Activated CD8-positive, alpha-beta memory T cell treated with anti-CD3 and anti-CD28 coated beads, Interleukin-2, amount 50 U/mL, for 48 hours (primary cell): Measurements from ENCODE around the gene RPGR.

Source experiments
- DNase-seq: peaks from one replicate; pipeline ENCODE4 v3.0.0-alpha.2; 2020

The RPGR gene

DNA sequence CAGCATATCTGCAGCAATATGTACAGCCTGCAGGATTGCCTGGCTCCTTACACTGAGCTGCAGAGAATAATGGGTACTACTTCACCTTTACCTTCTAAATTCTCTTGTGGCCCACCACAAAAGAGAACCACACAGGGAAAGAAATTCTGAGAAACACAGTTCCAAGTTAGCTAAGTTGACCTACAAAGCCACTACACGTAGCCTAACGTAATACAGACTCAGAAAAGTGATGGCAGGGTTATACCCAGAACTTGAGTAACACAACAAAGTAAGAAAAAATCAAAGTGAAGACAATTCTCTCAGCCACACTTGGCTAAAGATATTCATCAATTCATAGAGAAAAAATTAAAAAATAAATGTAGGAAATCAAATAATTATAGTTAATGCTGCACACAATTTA, 80.3 kb downstream of the RPGR start:
- no peak for DNase-seq

DNA sequence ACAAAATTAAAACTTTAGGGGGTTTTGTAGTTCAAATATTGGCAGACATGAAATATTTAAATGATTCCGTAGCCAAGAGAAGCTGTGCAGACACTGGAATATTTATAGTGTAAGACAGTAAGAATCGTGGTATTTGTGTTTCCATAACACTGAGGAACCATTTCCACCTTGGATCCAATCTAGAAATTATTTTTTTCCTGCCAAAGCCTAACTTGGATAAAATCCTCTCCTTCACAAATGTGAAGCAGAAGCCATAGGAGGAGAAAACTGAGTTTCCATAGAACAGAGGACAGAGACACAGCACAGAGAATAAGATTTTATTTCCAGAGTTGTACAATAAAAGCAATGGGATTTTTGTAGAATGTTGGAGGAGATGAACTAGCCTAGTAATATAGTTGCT, 86.8 kb downstream of the RPGR start:
- no peak for DNase-seq

DNA sequence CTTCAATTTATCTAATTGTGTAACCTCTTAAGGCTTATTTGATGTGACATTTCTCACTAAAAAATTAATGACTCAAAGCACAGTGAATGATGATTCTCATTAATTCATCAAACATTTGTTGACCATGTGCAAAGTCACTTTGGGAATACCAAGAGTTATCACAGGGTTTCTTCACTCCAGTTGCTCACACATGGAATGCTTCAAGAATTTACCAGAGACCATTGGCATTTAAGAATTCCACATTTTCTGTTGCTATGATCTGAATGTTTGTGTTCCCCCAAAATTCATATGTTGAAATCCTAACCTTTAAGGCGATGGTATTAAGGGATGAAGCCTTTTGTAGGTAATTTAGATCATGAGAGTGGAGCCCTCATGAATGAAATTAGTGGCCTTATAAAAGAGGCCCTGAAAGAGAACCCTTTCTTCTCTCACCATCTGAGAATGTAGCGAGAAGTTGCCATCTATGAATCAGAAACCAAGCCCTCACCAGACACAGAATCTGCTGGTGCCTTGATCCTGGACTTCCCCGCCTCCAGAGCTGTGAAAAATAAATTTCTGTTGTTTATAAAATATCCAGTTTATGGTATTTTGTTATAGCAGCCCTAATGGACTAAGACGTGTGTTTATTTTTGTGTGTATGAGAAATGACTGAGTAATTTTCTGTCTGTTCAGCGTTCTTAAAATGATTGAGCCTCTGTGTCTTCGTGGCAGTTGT, 90.3 kb downstream of the RPGR start:
- DNase-seq = no peak

DNA sequence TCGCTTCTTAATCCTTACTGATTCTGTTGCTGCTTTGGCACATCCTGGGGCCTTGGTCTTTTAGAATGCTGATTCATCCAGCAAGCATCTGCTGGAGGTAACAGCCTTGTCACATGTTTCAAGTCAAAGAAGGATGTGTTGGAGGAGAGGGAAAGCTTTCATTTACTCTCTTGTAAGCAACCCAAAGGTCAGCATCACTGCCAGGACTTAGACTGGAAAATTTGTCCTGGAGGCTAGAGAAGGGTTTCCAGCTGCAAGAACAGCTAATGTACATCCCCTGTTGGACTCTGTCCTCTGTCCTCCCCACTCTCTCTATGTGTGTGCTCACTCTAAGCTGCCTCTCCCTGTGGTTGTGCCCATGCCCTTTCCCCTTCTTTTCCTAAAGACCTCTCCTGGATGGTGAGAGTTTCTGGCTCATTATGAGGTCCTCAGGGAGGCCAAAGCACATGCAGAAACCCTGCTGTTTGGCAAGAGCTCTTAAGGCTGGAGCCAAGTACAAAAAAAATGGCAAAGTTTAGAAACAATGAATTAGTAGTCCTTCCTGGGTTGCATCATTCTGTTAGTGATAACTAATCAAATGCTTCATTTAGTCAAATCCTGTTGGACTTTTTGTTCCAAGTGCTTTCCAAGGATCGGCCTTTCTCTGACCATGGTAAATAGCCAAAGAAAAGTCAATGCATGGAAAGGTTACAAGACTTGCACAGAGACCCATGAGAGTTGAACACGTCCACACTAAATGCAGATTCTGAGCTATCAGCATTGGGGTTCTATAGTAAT, 93.2 kb downstream of the RPGR start:
- DNase-seq = no peak

DNA sequence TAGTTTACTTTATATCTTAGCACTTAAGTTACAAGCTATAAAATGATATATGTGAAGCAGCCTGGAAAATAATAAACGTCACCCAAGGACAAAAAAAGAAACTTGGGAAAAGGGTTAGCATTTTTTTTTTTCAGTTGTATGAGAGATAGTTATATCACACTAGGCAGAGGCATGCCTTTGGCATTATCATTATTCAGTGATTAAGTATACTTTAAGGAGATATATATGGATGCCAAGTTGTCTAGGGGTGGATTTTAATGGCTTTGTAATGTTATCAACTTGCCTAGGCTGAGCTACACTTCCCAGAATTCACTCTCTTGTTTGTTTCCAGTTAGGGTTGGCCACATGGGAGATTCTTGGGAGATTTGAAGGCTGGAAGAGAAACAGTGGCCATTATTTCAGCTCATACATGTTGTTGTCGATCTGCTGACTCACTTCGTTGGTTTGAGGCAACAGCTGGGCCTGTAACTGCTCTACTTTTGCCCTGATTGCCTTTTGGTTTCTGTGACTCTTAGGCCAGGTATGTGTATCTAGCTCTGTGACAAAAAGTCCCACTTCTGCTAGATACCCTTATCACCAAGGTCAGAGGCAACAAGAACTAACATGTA, 95.1 kb downstream of the RPGR start:
- DNase-seq = no peak

DNA sequence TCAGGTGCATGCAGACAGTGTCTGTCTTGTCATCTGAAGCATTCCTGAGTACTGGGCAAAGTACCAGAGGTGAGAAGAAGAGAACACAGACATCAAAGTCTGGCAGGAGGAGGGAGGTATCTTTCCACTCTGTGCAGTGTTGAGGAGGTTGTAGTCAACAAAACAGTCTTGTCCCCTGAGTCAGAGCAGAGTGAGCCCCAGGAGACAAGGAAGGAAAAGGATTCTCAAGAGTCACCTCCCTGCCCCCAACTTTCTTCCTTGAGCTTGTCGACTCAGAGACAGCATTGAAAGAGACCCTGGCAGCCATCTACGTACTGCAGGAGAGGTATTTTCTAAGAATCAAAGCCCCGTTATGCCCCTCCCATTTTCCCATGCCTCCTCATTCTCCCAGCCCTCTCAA, 102.2 kb downstream of the RPGR start:
- no peak for DNase-seq

DNA sequence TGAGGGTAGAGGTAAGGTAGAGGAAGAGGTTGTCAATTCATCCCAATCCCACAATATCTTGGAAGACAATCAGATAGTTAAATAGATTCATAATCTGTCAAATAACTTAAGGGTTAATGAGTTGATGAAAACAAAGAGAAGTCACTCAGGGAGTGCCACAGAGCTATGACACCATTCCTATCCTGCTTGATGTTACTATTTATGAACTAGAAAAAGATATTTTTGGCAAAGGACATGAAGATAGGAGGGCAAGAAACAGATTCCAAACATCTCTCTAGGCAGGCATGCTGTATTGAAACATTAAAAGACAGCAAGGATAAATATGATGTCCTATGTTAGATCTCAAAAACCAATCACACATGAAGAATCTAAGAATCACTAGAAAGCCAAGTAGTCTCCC, 103.1 kb downstream of the RPGR start:
- no peak for DNase-seq

DNA sequence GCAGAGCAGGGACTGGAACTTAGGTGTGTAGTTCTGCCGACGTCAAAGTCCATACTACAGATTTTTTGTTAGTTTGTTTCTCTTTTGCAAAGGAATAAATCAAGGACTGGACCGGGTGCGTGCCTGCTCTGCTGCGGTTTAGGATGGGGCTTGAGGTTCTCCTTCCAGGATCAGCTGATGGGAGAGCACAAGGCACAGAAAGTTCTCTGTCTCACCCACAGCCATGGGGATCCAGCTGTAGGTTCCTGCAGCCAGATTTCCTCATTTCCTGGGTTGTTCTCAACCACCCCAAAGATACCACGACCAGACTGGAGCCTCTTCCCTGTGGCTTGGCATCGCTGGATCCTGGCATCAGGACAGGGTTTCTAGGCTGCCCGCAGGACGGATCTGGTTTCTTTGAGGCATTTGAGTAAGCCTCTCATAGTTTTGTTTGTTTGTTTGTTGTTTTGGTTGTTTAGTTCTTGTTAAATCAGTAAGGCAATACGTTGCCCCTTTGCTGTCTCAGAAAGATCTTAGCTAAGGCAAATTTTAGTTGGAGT, 105.8 kb downstream of the RPGR start:
- no peak for DNase-seq

DNA sequence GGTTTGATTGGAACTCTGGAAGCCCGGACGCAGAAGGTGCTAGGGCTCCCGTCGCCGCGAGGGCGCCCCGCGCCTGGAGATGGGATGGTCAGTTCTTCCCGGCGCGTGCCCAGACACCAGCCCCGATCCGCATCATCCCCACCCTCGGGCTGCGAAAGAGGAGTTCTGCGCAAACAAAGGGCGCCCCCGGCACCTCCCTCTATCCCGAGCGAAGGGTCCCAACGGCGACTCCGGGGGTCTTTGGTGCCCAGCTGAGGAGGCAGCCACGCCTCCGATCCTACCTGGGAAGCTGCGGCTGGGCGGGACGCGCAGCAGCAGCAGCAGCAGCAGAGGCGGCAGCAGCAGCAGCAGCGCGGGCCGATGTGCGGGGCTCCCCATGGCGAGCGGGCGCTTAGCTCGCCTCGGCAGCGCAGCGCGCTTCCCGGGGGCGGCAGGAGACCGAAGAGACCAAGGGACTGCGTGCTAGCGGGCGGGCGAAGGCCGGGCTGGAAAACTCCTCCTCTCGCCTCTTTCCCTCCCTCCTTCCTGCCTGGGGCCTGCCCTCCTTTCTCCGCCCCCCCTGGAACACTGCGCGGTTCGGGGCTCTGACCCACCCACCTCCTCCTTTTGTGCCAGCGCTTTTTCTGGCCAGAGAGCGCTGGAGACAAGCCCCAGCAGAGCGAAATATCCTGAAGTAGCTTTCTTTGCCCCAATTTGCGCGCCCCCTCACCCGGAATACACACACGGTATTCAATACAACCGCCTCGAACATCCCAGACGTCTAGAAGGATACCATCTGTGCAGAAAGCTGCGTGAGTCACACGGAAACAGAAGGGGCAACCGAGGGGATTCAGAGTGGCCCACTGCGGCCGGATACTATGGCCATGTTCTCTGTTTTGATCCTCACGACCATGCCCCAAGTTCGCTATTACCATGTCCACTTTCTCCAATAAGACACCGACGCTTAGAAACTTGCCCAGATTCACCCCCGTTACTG, 106.6 kb downstream of the RPGR start, which contains the start of gene SRPX:
Gene SRPX (minus strand): TSS at position 457 of the 976 bp plus-strand sequence. CDS start 79 bp downstream, at position 378.
- DNase-seq = no peak

DNA sequence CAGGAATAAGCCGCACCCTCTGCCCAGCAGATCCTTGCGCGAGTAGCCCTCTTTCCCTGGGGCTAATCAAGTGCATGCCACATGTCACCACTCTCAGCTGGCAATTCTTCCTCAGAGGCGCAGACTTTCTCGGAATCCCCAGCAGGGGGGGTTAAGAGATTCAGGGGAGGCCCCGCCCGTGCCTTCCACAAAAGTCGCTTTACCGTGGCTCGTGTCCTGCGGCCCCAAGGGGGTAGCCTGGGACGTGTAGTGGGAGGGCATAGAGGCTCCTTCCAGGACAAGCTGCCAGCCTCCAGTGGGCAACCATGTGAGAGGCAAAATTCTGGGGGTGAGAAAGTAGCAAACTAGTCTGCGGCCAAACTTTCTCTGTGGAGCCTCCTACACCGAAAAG, 107.3 kb downstream of the RPGR start:
- DNase-seq = peak; percentile 50
